DMS114 treated with DMSO at 0.1 percent for 48 hours (cell line): ENCODE data around the gene C16orf82.
"Not testable (repeated sequence)": the region's sequence is repeated elsewhere in the genome, so short reads cannot be mapped to it uniquely, and the experiment has no call there.

ENCODE experiments used
- DNase-seq: peaks from one replicate; lab custom pipeline; 2025; ENCODE audit not compliant: unreplicated experiment; lab: John Stamatoyannopoulos, UW

C16orf82 gene

DNA sequence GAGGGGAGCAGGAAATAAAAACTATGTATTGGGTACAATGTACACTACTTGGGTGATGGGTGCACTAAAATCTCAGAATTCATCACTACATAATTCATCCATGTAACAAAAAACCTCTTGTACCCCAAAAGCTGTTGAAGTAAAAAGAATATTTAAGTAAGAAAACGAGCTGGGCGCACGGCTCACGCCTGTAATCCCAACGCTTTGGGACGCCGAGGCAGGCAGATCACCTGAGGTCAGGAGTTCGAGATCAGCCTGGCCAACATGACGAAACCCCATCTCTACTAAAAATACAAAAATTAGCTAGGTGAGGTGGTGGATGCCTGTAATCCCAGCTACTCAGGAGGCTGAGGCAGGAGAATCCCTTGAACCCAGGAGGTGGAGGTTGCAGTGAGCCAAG lies 19.3 kb downstream of the C16orf82 start:
- DNase-seq: not testable (repeated sequence)

DNA sequence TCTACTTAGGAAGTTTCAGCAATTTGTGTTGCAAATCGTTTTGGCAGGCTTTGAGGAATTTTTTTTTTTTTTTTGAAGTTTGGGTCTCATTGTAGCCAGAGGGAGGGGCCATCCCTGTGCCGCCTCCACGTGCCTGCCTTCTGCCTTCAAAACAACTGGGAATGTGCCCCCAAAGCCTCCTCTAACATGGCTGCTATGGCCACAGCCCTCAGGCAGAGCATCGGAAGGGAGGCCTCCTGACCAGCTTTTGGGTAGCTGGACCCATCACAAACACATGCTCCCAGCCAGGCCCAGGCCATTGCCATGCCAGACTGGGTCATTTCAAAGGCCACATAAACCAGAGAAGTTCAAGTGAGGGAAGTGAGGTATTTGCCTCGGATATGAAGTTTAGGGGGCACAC lies 21.5 kb downstream of the C16orf82 start:
- no peak for DNase-seq

DNA sequence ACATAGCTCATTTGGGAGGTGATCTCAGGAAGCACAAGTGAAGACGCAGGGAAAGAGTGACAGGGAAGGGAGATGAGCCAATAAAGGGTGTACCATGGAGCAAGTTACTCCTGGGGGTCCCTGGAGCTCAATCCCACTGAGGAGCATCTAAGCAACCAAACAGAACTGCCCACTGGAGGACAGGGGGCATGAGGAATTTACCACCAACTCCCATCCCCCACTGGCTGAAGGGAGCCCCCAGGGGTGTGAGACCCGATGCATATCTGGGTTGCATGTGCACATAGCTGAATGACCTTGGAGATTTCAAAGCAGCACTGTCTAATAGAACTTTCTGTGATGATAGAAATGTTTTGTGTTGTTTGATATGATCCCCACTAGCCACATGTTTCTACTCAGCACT lies 29.6 kb downstream of the C16orf82 start:
- DNase-seq: no peak

DNA sequence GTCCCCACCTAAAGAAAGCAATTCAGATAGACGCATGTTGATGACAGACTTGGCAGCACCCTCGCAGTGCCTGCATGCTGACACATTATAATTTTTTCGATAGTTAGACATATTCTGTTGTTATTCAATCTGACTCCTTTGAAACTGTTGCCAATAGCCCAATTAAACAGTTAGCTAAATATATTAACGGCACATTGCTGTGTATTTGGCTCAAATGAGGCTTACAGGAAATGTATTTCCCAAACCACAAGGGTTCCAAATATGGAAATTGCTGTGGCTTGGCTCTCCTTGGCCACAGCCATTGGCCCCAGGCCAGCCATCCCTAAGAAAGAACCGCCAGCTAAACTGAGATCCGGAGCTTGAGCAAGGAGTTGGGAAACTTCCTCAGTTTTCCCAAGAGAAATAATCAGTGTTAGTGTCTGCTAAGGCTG lies 31.1 kb downstream of the C16orf82 start:
- DNase-seq: no peak

DNA sequence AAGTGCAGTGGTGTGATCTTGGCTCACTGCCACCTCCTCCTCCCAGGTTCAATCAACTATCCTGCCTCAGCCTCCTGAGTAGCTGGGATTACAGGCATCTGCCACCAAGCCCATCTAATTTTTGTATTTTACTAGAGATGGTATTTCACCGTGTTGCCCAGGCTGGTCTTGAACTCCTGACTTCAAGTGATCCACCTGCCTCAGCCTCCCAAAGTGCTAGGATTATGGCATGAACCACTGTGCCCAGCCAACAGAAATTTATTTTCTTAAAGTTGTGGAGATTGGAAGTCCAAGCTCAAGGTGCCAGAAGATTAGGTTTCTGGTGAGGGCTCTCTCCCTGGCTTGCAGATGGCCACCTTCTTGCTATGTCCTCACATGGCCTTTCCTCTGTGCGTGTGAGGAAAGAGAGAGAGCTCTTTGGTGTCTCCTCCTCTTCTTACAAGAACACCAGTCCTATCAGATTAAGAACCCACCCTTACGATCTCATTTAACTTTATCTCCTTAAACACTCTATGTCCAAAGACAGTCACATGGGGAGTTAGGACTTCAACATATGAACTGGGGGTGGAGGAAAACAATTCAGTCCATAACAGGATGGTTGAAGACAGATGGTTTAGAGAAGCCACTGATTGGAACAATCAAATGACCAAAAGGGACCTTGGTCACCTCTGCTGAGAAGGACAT lies 31.8 kb downstream of the C16orf82 start:
- DNase-seq: no peak

DNA sequence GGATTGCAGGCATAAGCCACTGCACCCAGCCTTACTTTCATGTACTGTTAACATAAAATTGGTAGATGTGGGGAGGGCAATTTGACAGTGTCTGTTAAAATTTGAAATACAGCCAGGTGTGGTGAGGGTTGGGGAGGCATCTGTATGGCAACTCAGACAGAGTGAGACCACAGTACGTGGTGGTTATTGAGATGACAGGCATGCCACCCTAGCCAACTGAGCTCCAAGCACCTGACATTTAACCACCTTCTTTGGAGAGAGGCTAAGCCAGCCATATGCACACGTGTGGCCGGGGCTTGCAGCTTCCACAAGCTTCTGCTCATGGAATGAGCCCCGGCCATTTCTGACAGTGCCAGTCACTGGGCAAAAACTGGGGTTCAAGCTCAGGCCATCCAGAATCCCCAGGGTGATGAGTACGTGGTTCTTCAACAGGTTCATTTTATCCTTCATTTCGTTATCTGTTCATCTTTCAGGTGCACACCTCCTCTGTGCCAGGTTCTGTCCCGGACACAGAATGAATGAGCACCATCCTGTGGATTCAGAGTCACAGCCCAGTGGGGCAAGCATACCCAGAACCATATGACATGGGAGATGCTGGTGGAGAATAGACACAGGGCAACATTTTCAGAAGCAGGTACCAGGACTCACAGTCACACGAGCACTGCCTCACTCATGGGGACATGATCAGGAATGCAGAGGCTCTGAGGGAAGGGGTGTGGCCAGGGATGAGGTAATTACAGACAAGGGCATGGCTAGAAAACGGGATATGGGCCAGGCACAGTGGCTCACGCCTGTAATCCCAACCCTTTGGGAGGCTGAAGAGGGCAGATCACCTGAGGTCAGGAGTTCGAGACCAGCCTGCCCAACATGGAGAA lies 36.2 kb downstream of the C16orf82 start:
- DNase-seq: no peak

DNA sequence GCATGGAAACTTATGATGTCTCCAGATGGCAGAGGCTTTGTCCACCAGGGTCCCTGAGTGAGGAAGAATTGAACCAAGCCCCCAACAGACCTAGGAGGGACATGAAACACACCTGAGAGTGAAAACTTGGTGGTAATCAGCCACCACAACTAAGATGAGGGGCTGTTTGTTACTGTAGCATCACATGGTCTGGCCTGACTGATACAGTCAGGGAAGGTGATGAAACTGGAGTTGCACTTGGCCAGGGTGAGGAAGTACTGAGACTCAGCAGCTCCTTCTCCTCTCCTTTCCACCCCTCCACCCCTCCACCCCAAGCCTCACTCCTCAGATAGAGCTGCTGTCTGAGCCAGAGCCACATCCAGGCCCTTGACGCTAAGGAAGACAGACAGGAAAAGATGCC lies 37.2 kb downstream of the C16orf82 start:
- DNase-seq: no peak

DNA sequence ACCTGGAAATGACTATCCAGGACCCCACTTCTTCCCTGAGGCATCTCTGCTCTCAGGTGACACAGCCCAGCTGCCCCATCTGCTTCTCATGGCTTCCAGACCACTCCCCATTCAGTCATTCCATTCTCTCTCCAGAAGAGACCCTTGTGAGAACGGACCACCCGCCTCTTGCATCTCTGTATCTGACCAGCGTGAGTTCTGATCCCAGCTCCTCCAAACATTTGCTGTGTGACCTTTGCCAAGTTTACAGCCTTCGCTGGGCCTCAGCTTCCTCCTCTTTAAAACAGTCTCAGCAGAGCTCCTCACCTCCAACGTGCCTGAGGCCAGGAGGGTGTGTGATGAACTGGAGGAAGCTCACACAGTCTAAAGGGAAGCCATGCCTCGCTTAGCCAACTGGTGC lies 39.6 kb downstream of the C16orf82 start:
- no peak for DNase-seq

DNA sequence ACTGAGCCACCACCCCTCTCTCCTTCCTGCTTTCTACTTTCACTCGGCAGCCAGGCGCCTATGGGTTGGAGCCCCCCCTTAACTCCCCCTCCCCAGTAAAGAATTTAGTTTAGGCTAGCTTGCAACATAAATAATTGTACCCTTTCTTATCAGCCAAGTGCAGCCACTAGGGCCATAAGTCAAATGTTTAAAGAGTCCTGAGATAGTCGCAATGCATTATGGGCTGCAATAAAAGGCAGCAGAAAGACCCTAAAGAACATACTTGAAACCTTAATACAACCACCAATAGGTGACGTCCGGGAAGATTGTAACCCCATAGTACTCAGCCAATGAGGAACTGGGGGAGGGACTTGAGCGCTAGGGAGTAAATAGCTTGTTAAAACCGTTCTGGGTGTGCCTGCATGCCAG lies 40.5 kb downstream of the C16orf82 start:
- DNase-seq: no peak

DNA sequence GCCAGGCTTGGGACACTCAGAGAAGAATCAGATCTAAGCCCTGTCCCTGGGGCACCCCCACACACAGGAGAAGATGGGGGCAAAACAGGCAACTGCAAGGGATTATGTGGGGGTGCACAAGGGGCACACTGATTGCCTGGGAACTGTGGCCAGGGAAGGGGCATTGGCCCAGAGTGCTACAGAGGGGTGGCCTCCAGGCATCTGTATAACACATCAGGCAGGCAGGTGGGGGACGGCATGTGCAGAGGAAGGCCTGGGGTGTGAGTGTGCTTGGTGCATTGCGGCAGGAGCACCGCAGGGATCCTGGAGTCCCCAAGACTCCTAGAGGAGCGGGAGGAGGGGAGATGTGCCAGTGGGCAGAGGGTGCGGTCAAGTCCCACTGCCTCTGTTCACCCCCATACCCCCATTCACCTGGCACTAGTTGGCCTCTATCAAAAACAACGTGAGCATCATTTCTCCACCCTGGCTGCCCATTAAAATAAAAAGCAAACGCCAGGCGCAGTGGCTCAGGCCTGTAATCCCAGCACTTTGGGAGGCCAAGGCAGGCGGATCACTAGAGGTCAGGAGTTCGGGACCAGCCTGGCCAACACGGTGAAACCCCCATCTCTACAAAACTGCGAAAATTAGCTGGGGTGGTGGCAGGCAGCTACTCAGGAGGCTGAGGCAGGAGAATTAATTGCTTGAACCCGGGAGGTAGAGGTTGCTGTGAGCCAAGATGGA lies 41.5 kb downstream of the C16orf82 start:
- no peak for DNase-seq

DNA sequence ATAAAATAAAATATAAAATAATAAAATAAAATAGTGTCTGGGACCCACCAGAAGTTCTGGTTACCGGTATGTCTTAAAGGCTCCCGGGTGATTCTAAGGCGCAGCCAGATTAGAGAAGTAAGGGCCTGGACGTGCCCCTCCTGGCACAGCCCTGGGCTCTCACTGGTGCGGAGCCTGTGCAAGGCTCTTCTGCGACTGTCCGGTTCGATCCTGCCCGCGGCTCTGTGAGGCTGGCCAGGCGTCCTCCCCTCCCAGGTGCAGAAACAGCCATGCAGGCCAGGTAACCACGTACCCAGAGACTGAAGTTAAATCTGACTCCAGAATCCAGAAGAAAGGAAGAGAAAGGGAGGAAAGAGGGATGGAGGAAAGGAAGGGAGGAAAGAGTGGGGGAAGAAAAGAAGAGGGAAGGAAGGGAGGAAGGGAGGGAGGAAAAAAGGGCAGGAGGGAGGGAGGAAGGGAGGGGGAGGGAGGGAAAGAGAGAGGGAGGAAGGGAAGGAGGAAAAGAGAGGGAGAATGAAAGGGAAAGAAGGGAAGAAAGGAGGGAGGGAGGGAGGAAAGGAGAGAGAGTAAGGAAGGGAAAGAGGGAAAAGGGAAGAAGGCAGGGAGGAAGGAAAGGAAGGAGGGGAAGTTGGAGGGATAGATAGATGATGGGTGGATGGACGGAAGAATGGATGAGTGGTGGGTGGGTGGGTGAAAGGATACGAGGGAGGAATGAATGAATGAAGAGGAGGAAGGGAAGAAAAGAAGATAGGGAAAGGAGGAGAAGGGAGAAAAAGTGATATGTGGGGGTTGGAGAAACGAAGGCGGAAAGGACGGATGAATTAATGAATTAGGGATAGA lies 42.3 kb downstream of the C16orf82 start:
- no peak for DNase-seq

DNA sequence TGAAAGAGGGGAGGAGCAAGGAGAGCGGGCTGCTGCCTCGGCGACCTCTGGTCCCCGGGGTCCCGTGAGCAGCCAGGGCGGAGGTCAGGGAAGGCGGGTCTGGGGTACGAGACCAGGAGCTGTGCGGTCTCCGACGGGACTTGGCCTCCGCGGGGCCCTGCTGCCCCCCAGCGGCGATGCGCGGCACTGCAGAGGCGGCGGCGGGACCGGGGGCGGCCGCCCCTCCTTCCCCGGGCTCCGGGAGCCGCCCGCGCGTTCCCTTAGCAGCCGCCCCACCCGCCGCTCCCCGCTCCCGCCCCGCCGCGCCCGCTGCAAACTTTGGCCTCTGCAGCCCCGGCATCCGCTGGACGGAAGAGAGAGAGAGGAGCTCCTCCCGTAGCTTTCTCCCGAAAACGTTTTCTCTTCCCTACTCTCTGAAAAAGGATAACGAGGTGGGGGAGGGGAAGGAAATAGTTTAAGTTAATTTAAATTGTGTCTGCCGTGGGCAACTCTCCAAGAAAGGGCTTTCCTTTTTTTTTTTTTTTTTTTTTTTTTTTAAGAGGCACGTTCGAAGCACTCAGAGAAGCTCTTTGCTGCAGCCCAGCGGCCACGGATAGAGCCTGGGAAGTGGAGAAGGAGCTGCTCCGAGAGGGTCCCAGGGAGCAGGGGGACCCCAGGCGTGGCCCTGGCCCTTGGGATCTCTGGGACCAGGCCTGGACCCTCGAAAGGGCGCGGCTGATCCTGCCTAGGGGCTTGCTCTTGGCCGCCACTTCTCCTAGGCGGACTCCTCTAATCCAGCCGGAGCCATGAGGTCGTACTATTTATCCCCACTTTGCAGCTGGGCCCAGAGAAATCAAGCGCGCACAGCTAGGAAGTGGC lies 43.2 kb downstream of the C16orf82 start:
- DNase-seq: no peak

DNA sequence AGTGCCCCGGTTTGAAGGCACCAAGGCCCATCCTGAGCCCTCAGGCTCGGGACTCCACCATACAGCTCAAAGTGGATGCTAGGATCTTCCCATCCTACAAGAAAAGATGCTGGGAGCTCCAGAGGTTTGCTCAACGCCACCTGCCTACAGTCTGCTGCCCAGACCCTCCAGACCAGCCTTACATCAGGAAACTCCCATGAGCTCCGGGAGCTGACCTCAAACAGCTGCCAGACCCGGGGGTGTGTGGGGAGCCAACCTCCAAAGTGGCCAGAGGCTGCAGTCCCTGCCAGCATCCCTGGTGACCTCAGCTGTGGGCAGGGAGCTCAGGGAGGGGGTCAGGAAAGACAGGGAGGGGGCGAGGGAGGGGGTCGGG lies 43.8 kb downstream of the C16orf82 start:
- DNase-seq: no peak

DNA sequence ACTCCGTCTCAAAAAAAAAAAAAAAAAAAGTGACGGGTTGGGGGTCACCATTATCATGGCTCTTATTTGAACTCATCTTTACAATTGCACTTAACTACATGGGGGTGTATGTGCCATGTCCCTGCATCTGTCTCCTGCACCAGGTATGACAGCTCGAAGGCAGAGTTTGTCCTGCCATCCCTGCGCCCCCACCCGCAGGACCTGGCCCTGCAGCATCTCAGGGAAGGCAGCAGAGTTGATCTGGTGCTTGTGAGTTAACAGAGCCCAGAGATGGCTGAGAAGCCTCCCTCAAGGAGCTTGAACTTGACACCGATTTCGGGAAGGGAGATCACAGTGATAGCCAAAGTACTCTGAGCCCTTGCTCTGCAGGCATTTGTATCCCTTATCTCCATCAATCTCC lies 44.8 kb downstream of the C16orf82 start:
- no peak for DNase-seq

DNA sequence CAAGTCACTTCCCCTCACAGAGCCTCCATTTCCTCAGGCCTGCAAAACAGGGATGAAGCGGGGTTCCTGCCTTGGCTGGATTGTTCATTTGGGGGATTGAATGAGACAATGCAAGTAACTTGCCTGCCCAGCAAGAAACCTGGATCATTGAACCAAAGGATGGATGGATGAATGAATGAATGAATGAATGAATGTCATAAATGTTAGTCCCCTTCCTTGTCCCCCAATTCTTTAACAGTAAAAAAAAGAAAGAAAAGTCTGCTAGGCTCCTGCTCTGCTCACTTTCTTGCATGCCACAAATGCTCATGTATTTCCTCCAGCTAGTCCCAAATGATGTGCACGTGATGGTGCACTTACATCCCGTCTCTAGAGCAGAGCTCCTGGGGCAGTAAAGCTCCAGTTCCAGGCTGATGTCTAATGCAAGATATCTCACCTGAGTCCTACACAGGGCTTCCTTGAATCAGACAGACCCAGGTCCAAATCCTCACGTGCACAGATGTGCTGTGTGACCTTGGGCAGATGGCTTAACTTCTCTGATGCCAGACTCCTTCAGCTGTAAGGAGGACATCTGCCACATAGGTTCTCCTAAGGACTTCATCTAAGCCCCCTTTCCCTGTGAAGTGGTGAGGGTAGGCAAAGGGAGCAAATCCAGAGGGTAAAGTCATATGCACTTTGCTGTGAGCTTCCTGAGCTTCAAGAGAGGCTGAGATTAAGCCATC lies 45.5 kb downstream of the C16orf82 start:
- no peak for DNase-seq

DNA sequence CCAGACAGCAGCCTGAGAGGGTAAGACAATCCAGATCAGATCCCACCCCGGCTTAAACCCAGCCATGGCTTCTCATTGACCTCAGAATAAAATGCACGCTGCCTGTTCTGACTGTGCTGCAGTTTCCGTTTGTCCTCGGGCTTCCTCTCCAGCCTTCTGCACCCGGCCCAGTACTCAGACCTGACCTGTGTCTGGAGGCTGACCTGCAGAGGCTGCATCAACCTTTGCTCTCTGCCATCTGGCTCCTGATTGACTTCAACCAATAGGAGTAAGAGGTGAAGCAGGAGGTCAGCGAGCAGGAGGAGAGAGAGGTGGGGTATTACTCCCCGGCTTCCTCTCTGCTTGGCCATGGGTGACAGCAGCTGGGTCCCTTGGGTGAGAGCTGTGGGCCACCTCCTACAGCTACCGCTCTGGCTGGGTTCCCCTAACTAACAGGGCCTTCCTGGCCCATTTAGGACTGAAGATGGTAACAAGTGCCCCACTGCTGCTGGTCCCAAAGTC lies 46.7 kb downstream of the C16orf82 start:
- no peak for DNase-seq

DNA sequence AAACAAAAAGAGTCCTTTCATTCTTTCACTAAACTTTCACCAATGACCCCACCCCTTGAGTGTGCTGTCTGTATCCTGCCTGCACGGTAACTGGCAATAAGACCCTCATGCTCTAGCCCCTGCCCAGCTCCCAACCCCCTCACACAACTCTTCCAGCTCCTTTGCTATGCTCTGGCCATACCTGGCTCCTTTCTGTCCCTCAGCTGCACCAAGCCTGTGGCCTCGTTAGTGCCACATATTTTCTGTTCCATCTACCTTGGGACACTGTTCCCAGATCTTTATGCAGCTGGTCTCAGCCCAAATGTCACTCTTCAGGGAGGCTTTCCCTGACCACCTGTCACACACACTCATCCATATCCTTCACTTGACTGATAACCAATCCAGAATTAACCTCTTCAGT lies 47.3 kb downstream of the C16orf82 start:
- no peak for DNase-seq

DNA sequence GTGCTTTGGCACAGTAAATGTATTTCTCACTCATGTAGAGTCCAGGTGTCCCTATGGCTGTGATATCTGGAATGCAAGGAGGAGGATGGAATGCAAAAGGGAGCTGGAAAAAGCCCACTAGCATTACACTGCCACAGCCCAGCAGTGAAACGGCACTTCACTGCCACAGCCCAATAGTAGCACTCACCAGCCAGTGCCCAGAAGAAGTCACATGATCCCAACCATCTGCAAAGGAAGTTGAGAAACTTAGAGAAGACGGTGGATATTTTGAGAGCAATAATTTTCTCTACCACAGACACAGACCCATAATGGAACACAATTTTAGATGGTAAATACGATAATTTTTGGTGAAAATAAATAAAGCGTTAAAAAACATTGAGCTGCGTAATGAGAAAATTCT lies 51.8 kb downstream of the C16orf82 start:
- no peak for DNase-seq
